Colonic mucosa (tissue), 4 donors: ENCODE results near the gene SEZ6L2. TPM values are rescaled to one million over a fixed set of nuclear protein-coding genes. Genes with fewer than 3 reads are reported as not detected.

Experiments
- DNase-seq: peaks from one replicate; pipeline ENCODE4 v3.0.0-alpha.2; 2020
- H3K27ac ChIP-seq: fragments of 200-600 bp; one replicate; pipeline ENCODE4 v1.8.0; 2021
- H3K27me3 ChIP-seq: fragments of 200-600 bp; one replicate; pipeline ENCODE4 v1.8.0; 2021
- H3K36me3 ChIP-seq: fragments of 200-600 bp; one replicate; pipeline ENCODE4 v1.8.0; 2021
- H3K4me1 ChIP-seq: fragments of 200-600 bp; one replicate; pipeline ENCODE4 v1.8.0; 2021; ENCODE audit warnings: mild to moderate bottlenecking
- H3K4me3 ChIP-seq: fragments of 200-600 bp; one replicate; pipeline ENCODE4 v1.8.0; 2021
- H3K9ac ChIP-seq, 2 donors: one replicate each; pipeline ENCODE4 v1.7.0; 2013; ENCODE audit warnings: control low read depth in 2 of 2, low read depth in 2 of 2, low read length in 2 of 2
- H3K9me3 ChIP-seq: fragments of 200-600 bp; one replicate; pipeline ENCODE4 v1.8.0; 2021
- intact Hi-C: fragments of 100-400 bp; cut with DNase I; formaldehyde crosslinking; loops from one replicate; pipeline ENCODE4 v1.14.1; 2022
- total RNA-seq, 2 donors: library from RNA; stranded (reverse); fragmentation: NEBNext Ultra II Directional in 1 of 2; extraction: Animal tissue kit (Norgen Biotek cat#: 25700) in 1 of 2; gene quantifications; one replicate each; pipeline ENCODE4 v1.2.1, GENCODE V29; 2021
- TF ChIP-seq, protein P1 (sequence below): fragments of 200-600 bp; IDR thresholded peaks from one replicate; pipeline ENCODE4 v1.8.0; 2022; ENCODE audit warnings: antibody characterized with exemption, mild to moderate bottlenecking
- donor health status: healthy.
- donor health status: DM: no; HTN: no; CAD: no.
- donor health status: DM: no; HTN: no; CAD: no.

The SEZ6L2 gene
- total RNA-seq, 2 donors from 2014 or later = 11.2 to 12.1 TPM

DNA sequence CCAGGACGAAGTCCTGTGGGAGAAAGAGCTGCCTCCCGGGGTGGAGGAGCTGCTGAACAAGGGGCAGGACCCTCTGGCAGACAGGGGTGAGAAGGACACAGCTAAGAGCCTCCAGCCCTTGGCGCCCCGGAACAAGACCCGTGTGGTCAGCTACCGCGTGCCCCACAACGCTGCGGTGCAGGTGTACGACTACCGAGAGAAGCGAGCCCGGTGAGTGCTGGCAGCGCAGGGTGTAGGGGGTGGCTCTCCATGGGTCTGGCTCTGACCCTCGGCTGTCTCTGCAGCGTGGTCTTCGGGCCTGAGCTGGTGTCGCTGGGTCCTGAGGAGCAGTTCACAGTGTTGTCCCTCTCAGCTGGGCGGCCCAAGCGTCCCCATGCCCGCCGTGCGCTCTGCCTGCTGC is 57.7 kb downstream of the SEZ6L2 start:
- Histone ChIP-seq H3K4me1 (no peaks in the 10 kb centered on the region), H3K27ac (no peak overlapping the region), H3K9me3 (no peaks in the 10 kb centered on the region), H3K27me3 (no peaks in the 10 kb centered on the region), H3K4me3 (no peak overlapping the region), H3K9ac (no peak overlapping the region), H3K36me3 (peaks cover 73% of the 10 kb centered on the region)
- no peak for DNase-seq
- intact Hi-C loops = no loop called here
- TF ChIP-seq, protein P1, sequence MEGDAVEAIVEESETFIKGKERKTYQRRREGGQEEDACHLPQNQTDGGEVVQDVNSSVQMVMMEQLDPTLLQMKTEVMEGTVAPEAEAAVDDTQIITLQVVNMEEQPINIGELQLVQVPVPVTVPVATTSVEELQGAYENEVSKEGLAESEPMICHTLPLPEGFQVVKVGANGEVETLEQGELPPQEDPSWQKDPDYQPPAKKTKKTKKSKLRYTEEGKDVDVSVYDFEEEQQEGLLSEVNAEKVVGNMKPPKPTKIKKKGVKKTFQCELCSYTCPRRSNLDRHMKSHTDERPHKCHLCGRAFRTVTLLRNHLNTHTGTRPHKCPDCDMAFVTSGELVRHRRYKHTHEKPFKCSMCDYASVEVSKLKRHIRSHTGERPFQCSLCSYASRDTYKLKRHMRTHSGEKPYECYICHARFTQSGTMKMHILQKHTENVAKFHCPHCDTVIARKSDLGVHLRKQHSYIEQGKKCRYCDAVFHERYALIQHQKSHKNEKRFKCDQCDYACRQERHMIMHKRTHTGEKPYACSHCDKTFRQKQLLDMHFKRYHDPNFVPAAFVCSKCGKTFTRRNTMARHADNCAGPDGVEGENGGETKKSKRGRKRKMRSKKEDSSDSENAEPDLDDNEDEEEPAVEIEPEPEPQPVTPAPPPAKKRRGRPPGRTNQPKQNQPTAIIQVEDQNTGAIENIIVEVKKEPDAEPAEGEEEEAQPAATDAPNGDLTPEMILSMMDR = no peak

- H3K27ac ChIP-seq = no peak overlapping the region
- intact Hi-C loops = no loop called here
Observed at GRCh38 chr16:29840240-29840639, 59.1 kb downstream of the SEZ6L2 start.

GRCh38 chr16:29839822-29840221 is 59.5 kb downstream of the SEZ6L2 start:
- H3K27me3 ChIP-seq = no peaks in the 10 kb centered on the region
- no peaks in the 10 kb centered on the region for H3K9me3 ChIP-seq
- TF ChIP-seq, protein P1 = no peak
- H3K27ac ChIP-seq = no peak overlapping the region
- no peak overlapping the region for H3K9ac ChIP-seq
- H3K4me3 ChIP-seq = no peak overlapping the region
- no peak for DNase-seq
- H3K4me1 ChIP-seq = no peaks in the 10 kb centered on the region
- intact Hi-C loops = no loop called here
- H3K36me3 ChIP-seq = peaks cover 62% of the 10 kb centered on the region

More at GRCh38 chr16:29840240-29840639, 59.1 kb downstream of the SEZ6L2 start:
- no peaks in the 10 kb centered on the region for H3K9me3 ChIP-seq
- H3K4me1 ChIP-seq = no peaks in the 10 kb centered on the region
- TF ChIP-seq, protein P1 = no peak
- no peak overlapping the region for H3K9ac ChIP-seq
- H3K27me3 ChIP-seq = no peaks in the 10 kb centered on the region
- no peak for DNase-seq
- H3K36me3 ChIP-seq = peaks cover 66% of the 10 kb centered on the region
- H3K4me3 ChIP-seq = no peak overlapping the region

DNA sequence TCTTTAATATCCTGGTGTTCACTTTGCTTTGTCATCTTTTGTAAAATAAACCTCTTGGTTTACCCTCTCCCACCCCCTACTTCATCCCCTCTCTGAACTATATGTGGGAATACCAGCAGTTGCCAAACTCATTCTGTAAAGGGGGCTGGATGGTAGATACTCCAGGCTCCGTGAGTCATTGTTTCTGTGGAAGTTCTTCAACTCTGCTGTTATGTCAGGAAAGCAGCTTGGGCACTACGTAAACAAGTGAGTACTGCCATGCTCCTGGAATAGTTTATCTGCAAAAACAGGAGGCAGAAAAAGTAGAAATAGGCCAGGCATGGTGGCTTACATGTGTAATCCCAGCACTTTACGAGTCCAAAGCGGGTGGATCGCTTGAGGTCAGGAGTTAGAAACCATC is 61.5 kb downstream of the SEZ6L2 start:
- H3K9me3 ChIP-seq = no peaks in the 10 kb centered on the region
- TF ChIP-seq, protein P1 = no peak
- no peaks in the 10 kb centered on the region for H3K4me1 ChIP-seq
- no peak overlapping the region for H3K9ac ChIP-seq
- no peaks in the 10 kb centered on the region for H3K27me3 ChIP-seq
- DNase-seq = no peak
- H3K4me3 ChIP-seq = no peak overlapping the region
- H3K27ac ChIP-seq = no peak overlapping the region
- intact Hi-C loops = loop anchor here (2.0 kb wide), 1 partner anchor 13 kb away; no protein-coding TSS in a partner anchor
- H3K36me3 ChIP-seq = peaks cover 66% of the 10 kb centered on the region

- Histone ChIP-seq H3K4me1 (no peaks in the 10 kb centered on the region), H3K9me3 (no peaks in the 10 kb centered on the region), H3K27me3 (no peaks in the 10 kb centered on the region), H3K9ac (no peak overlapping the region), H3K36me3 (peaks cover 60% of the 10 kb centered on the region), H3K4me3 (no peak overlapping the region), H3K27ac (no peak overlapping the region)
- intact Hi-C loops = loop anchor here (2.0 kb wide), 1 partner anchor 14 kb away; no protein-coding TSS in a partner anchor
- TF ChIP-seq, protein P1 = no peak
- DNase-seq = no peak
Observed at GRCh38 chr16:29836623-29837022, 62.7 kb downstream of the SEZ6L2 start.
